SK-N-SH (cell line): Measurements from ENCODE around the gene ANO10. TPM values are rescaled to one million over a fixed set of nuclear protein-coding genes. Genes with fewer than 3 reads are reported as not detected.

Experiments
- CTCF ChIA-PET: fragments of 300-600, 350-600 bp; formaldehyde crosslinking; extraction: SDS; loops from one replicate; lab custom pipeline; 2021; lab: Yijun Ruan, JAX
- POLR2A ChIA-PET: fragments of 350-600 bp; sonication (Branson Sonifier 250); formaldehyde crosslinking; extraction: SDS; loops from one replicate; lab custom pipeline; 2020; ENCODE audit warnings: antibody characterized with exemption, inconsistent platforms; lab: Yijun Ruan, JAX
- DNase-seq: peaks from one replicate; pipeline ENCODE4 v3.0.0; 2012
- H2AFZ ChIP-seq: fragments of 200-600 bp; sonication (generic); 2 replicates; pipeline ENCODE4 v1.8.1; 2016; ENCODE audit warnings: antibody characterized with exemption, mild to moderate bottlenecking, low read depth
- H3F3A ChIP-seq: fragments of 200-600 bp; sonication (generic); replicated peaks from 2 replicates; pipeline ENCODE3; 2016; ENCODE audit warnings: antibody characterized with exemption, mild to moderate bottlenecking; ENCODE audit not compliant: insufficient read depth
- H3K27ac ChIP-seq, 2 experiments: fragments of 200-500 bp in 1 of 2; fragments of 200-600 bp in 1 of 2; sonication (Bioruptor generic) in 1 of 2; sonication (generic), shearing (Covaris generic) in 1 of 2; 2 replicates each; pipeline versions ENCODE4 v1.5.1 to v1.6.1; 2014 to 2016; ENCODE audit warnings: low read depth in 2 of 2, inconsistent platforms in 1 of 2, low read length in 1 of 2, mild to moderate bottlenecking in 1 of 2, mixed read lengths in 1 of 2
- H3K27me3 ChIP-seq: fragments of 200-600 bp; sonication (generic), shearing (Covaris generic); 2 replicates; pipeline ENCODE4 v1.6.1; 2016; ENCODE audit warnings: mixed run types; ENCODE audit not compliant: insufficient read depth
- H3K36me3 ChIP-seq, 2 experiments: fragments of 200-500 bp in 1 of 2; fragments of 200-600 bp in 1 of 2; sonication (Bioruptor generic) in 1 of 2; sonication (generic) in 1 of 2; replicated peaks in 1 of 2; 2 replicates each; pipeline versions ENCODE3 to v1.5.1; 2014 to 2016; ENCODE audit warnings: low read length in 1 of 2, mild to moderate bottlenecking in 1 of 2; ENCODE audit not compliant: insufficient read depth in 2 of 2, control insufficient read depth in 1 of 2
- H3K4me1 ChIP-seq, 2 experiments: fragments of 200-500 bp in 1 of 2; fragments of 200-600 bp in 1 of 2; sonication (Bioruptor generic) in 1 of 2; sonication (generic), shearing (Covaris generic) in 1 of 2; 2 replicates each; pipeline versions ENCODE4 v1.5.1 to v1.6.1; 2014 to 2016; ENCODE audit warnings: low read depth in 1 of 2, low read length in 1 of 2, mixed run types in 1 of 2; ENCODE audit not compliant: insufficient read depth in 2 of 2, control insufficient read depth in 1 of 2
- H3K4me2 ChIP-seq: fragments of 200-600 bp; sonication (generic), shearing (Covaris generic); 2 replicates; pipeline ENCODE4 v1.6.1; 2017; ENCODE audit warnings: mixed run types
- H3K4me3 ChIP-seq, 2 experiments: fragments of 200-500 bp in 1 of 2; fragments of 200-600 bp in 1 of 2; sonication (Bioruptor generic) in 1 of 2; sonication (generic), shearing (Covaris generic) in 1 of 2; 2 replicates each; pipeline versions ENCODE4 v1.5.1 to v1.8.1; 2014 to 2016; ENCODE audit warnings: low read depth in 2 of 2, inconsistent platforms in 1 of 2, low read length in 1 of 2, mild to moderate bottlenecking in 1 of 2, mixed read lengths in 1 of 2, moderate library complexity in 1 of 2
- H3K79me2 ChIP-seq: fragments of 200-600 bp; sonication (generic); 2 replicates; pipeline ENCODE4 v1.8.1; 2017; ENCODE audit warnings: mild to moderate bottlenecking; ENCODE audit not compliant: insufficient read depth
- H3K9ac ChIP-seq: fragments of 200-600 bp; sonication (generic); 2 replicates; pipeline ENCODE4 v1.6.1; 2017; ENCODE audit warnings: mixed run types
- H3K9me2 ChIP-seq: fragments of 200-600 bp; sonication (generic); 2 replicates; pipeline ENCODE4 v1.6.1; 2017; ENCODE audit warnings: mixed run types
- H3K9me3 ChIP-seq: fragments of 200-600 bp; sonication (generic); 2 replicates; pipeline ENCODE4 v1.6.1; 2017; ENCODE audit warnings: mixed run types, mild to moderate bottlenecking, moderate library complexity
- H4K20me1 ChIP-seq: fragments of 200-600 bp; sonication (generic); 2 replicates; pipeline ENCODE4 v1.6.1; 2017; ENCODE audit warnings: mild to moderate bottlenecking, mixed run types; ENCODE audit not compliant: insufficient read depth
- FOXJ3 ChIP-seq: sonication (generic); formaldehyde crosslinking; IDR thresholded peaks from 2 replicates; pipeline ENCODE4 v1.5.1; 2020; ENCODE audit warnings: mild to moderate bottlenecking, missing genetic modification reagents
- FOXM1 ChIP-seq: IDR thresholded peaks from 2 replicates; pipeline ENCODE4 v1.4.0; 2012; ENCODE audit warnings: low read depth, mild to moderate bottlenecking
- IRF3 ChIP-seq: fragments of 150-350 bp; IDR thresholded peaks from 2 replicates; pipeline ENCODE4 v1.6.1; 2016; ENCODE audit warnings: mild to moderate bottlenecking, low read depth, low read length
- JUND ChIP-seq: IDR thresholded peaks from 2 replicates; pipeline ENCODE4 v1.4.0; 2012
- MAX ChIP-seq: IDR thresholded peaks from 2 replicates; pipeline ENCODE4 v1.4.0; 2012; ENCODE audit warnings: low read depth
- MEF2A ChIP-seq: IDR thresholded peaks from 2 replicates; pipeline ENCODE4 v1.4.0; 2012; ENCODE audit warnings: low read depth, borderline replicate concordance
- MXI1 ChIP-seq: IDR thresholded peaks from 2 replicates; pipeline ENCODE4 v1.6.1; 2012; ENCODE audit warnings: mild to moderate bottlenecking, low read depth, low read length, improper control_type of control experiment
- PBX3 ChIP-seq: IDR thresholded peaks from 2 replicates; pipeline ENCODE4; 2012
- POLR2AphosphoS5 ChIP-seq: IDR thresholded peaks from 2 replicates; pipeline ENCODE4 v1.6.1; 2012; ENCODE audit warnings: low read depth, low read length
- RAD21 ChIP-seq: IDR thresholded peaks from 2 replicates; pipeline ENCODE4 v1.6.1; 2012; ENCODE audit warnings: mild to moderate bottlenecking, low read length
- REST ChIP-seq: IDR thresholded peaks from 2 replicates; pipeline ENCODE4 v1.6.1; 2012; ENCODE audit warnings: mild to moderate bottlenecking, low read depth, low read length, moderate library complexity
- SIN3A ChIP-seq: IDR thresholded peaks from 2 replicates; pipeline ENCODE4 v1.6.1; 2012; ENCODE audit warnings: low read depth, mild to moderate bottlenecking, low read length, moderate library complexity, borderline replicate concordance
- SMC3 ChIP-seq: IDR thresholded peaks from 2 replicates; pipeline ENCODE4 v1.6.1; 2012; ENCODE audit warnings: low read depth, low read length, improper control_type of control experiment
- TCF12 ChIP-seq: IDR thresholded peaks from 2 replicates; pipeline ENCODE4 v1.4.0; 2012
- USF1 ChIP-seq: IDR thresholded peaks from 2 replicates; pipeline ENCODE4 v1.4.0; 2012; ENCODE audit warnings: low read depth, borderline replicate concordance
- USF2 ChIP-seq: fragments of 150-350 bp; IDR thresholded peaks from 2 replicates; pipeline ENCODE4 v1.6.1; 2017; ENCODE audit warnings: antibody characterized with exemption, low read length, low read depth, borderline replicate concordance
- YY1 ChIP-seq: IDR thresholded peaks from 2 replicates; pipeline ENCODE4 v1.4.0; 2012; ENCODE audit warnings: low read depth, mild to moderate bottlenecking
- ZBTB33 ChIP-seq: IDR thresholded peaks from 2 replicates; pipeline ENCODE4 v1.4.0; 2012; ENCODE audit warnings: low read depth, borderline replicate concordance
- WGBS: methylation state at CpG from one replicate; pipeline ENCODE4 v1.1.6; 2017; ENCODE audit warnings: low lambda C conversion rate; 5-methylcytosine and 5-hydroxymethylcytosine counted together
- polyA plus RNA-seq, 3 experiments: library from polyadenylated mRNA; depleted of rRNA; stranded (reverse); fragments of >200 nt; gene quantifications; 2 replicates each; pipeline ENCODE4 v1.2.3, GENCODE V29; 2012

The ANO10 gene
- polyA plus RNA-seq, 1 of the 3 experiments (the other 2 are of a cell fraction): 16.8 TPM

GRCh38 chr3:43489930-43490329, 131.9 kb downstream of the ANO10 start:
- TF ChIP-seq USF2: no peak
- TF ChIP-seq SMC3: no peak
- TF ChIP-seq MAX: no peak
- TF ChIP-seq PBX3: no peak
- no peak for TF ChIP-seq YY1
- TF ChIP-seq RAD21: no peak
- TF ChIP-seq FOXJ3 (CRISPR knock-in tag): no peak
- TF ChIP-seq JUND: no peak
- TF ChIP-seq MXI1: no peak
- TF ChIP-seq IRF3: no peak
- TF ChIP-seq ZBTB33: no peak
- no peak for TF ChIP-seq USF1
- no peak for TF ChIP-seq POLR2AphosphoS5
- no peak for TF ChIP-seq FOXM1
- no peak for TF ChIP-seq REST
- no peak for TF ChIP-seq TCF12
- no peak for TF ChIP-seq SIN3A
- no peak for TF ChIP-seq MEF2A
- no peaks in the 10 kb centered on the region for H3K4me1 ChIP-seq
- ChIA-PET CTCF (interaction anchor here (1.2 kb wide), 1 partner anchor 12 kb away, joined by 3 read pairs; no protein-coding TSS in a partner anchor), POLR2A (no interaction called here)
- DNase-seq: no peak
- H3K27me3 ChIP-seq: no peaks in the 10 kb centered on the region
- 84% methylated on average over 5 of the region's 5 CpGs for WGBS
- H3K9ac ChIP-seq: no peak overlapping the region
- no peaks in the 10 kb centered on the region for H3K9me2 ChIP-seq
- no peaks in the 10 kb centered on the region for H3K36me3 ChIP-seq
- H3K9me3 ChIP-seq: no peaks in the 10 kb centered on the region
- no peak overlapping the region for H3K4me2 ChIP-seq
- H3F3A ChIP-seq: no peaks in the 10 kb centered on the region
- 0 out of 2 replicates have a peak, but pooled peaks cover 4% of the 10 kb centered on the region for H3K79me2 ChIP-seq
- no peak overlapping the region for H3K4me3 ChIP-seq
- no peak overlapping the region for H3K27ac ChIP-seq
- H4K20me1 ChIP-seq: no peaks in the 10 kb centered on the region
- H2AFZ ChIP-seq: no peak overlapping the region
